Measurements from ENCODE around the gene ZDHHC14. TPM values are rescaled to one million over a fixed set of nuclear protein-coding genes. Genes with fewer than 3 reads are reported as not detected.
A peak's percentile ranks its signal among the peaks of the same experiment; 100 is the strongest.
"Not testable (repeated sequence)": the region's sequence is repeated elsewhere in the genome, so short reads cannot be mapped to it uniquely, and the experiment has no call there.

Gene ZDHHC14
- total RNA-seq, 1 donor from 2014 or later = 1.8 TPM

DNA sequence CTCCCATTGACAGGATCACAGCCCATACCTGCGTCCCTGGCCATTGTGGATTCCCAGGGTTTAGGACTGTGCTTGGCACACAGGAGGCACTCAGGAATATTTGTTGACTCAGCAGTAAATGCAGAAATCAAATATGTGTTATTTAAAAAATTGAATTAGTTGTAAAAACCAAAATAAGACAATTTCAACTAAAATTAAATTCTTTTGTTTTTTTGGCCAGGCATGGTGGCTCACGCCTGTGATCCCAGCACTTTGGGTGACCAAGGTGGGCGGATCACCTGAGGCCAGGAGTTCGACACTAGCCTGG, 85.3 kb downstream of the ZDHHC14 start:
- H3K4me3 ChIP-seq (ENCODE audit: low read depth, low read length) = no peak overlapping the region
- TF ChIP-seq, protein P1, sequence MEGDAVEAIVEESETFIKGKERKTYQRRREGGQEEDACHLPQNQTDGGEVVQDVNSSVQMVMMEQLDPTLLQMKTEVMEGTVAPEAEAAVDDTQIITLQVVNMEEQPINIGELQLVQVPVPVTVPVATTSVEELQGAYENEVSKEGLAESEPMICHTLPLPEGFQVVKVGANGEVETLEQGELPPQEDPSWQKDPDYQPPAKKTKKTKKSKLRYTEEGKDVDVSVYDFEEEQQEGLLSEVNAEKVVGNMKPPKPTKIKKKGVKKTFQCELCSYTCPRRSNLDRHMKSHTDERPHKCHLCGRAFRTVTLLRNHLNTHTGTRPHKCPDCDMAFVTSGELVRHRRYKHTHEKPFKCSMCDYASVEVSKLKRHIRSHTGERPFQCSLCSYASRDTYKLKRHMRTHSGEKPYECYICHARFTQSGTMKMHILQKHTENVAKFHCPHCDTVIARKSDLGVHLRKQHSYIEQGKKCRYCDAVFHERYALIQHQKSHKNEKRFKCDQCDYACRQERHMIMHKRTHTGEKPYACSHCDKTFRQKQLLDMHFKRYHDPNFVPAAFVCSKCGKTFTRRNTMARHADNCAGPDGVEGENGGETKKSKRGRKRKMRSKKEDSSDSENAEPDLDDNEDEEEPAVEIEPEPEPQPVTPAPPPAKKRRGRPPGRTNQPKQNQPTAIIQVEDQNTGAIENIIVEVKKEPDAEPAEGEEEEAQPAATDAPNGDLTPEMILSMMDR (IDR thresholded peaks at IDR 0.05; ENCODE audit: insufficient read depth, low read length, severe bottlenecking) = no peak
- no peak for FAIRE-seq
- no peaks in the 10 kb centered on the region for H3K36me3 ChIP-seq (ENCODE audit: control insufficient read depth, insufficient read depth, low read length)
- DNase-seq (ENCODE audit: low read depth) = no peak
- no peaks in the 10 kb centered on the region for H3K27me3 ChIP-seq (ENCODE audit: control insufficient read depth, insufficient read depth, low read length)

DNA sequence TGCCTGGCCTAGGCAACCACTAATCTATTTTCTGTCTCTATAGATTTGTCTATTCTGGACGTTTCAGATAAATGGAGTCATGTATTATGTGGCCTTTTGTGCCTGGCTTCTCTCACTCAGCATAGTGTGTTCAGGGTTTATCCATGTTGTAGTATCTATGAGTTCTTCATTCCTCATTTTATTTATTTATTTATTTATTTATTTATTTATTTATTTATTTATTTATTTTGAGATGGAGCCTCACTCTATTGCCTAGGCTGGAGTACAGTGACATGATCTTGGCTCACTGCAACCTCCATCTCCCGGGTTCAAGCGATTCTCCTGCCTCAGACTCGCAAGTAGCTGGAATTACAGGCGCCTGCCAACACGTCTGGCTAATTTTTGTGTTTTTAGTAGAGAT, 86.3 kb downstream of the ZDHHC14 start:
- H3K4me3 ChIP-seq (ENCODE audit: low read depth, low read length); DNase-seq (ENCODE audit: low read depth); FAIRE-seq; H3K36me3 ChIP-seq (ENCODE audit: control insufficient read depth, insufficient read depth, low read length); H3K27me3 ChIP-seq (ENCODE audit: control insufficient read depth, insufficient read depth, low read length): not testable (repeated sequence)

DNA sequence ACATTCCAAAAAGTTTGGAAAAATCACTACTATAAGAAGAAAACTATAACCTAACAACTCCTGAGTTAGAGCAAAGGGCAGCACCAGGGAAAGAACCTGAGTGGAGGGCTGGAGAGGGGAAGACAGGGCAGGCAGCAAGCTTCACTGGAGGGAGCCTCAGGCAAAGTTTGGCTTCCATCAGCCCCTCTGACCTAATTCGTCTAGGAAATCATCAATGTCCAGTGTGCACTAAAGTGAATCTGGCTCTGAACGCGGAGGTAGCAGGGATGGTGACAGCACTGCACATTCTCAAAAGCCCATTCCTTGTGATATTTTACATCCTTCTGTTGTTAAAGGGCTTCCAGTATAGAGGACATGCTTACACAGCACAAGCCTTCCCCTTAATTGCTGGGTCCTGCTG, 87.1 kb downstream of the ZDHHC14 start:
- no peak overlapping the region for H3K4me3 ChIP-seq (ENCODE audit: low read depth, low read length)
- DNase-seq (ENCODE audit: low read depth) = no peak
- FAIRE-seq = no peak
- no peaks in the 10 kb centered on the region for H3K27me3 ChIP-seq (ENCODE audit: control insufficient read depth, insufficient read depth, low read length)
- no peaks in the 10 kb centered on the region for H3K36me3 ChIP-seq (ENCODE audit: control insufficient read depth, insufficient read depth, low read length)
- TF ChIP-seq, protein P1 (IDR thresholded peaks at IDR 0.05; ENCODE audit: insufficient read depth, low read length, severe bottlenecking) = no peak

DNA sequence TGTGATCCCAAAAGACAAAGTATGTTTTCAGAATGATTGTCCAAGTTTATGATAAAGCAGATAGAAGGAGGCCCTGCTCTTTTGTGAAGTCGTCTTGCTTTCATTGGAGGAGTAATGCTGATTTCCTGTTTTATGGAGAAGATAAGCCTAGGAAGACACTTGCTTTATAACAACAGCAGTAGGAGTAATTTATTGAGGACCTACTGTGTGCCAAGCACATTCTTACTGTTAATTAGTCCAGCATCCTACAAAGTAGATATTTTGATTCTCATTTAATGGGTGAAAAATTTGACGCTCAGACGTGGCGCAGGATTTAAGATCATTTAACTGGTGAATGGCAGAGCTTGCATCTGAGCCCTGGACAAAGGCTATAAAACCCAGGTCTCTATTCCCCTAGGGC, 87.6 kb downstream of the ZDHHC14 start:
- Histone ChIP-seq H3K4me3 (ENCODE audit: low read depth, low read length) (no peak overlapping the region), H3K27me3 (ENCODE audit: control insufficient read depth, insufficient read depth, low read length) (no peaks in the 10 kb centered on the region), H3K36me3 (ENCODE audit: control insufficient read depth, insufficient read depth, low read length) (no peaks in the 10 kb centered on the region)
- TF ChIP-seq, protein P1 (IDR thresholded peaks at IDR 0.05; ENCODE audit: insufficient read depth, low read length, severe bottlenecking) = no peak
- FAIRE-seq (no peak), DNase-seq (ENCODE audit: low read depth) (no peak)

DNA sequence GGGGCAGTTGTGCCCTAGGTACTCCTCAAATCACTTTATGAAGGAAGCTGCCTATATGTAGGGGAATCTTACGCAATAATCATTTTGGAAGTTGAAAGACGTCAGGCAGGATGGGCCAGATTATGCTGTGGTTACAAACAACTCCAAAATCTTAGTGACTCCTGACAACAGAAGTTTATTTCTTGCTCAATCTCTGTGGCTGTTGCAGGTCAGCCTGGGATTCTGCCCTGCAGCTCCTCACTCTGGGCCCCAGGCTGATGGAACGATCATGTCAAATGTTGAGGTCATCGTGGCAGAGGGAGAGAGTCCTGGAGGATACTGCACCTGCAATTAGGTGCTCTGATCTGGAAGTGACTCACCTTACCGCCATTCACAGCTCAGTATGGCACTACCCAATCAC, 88.4 kb downstream of the ZDHHC14 start:
- no peak overlapping the region for H3K4me3 ChIP-seq (ENCODE audit: low read depth, low read length)
- no peak for FAIRE-seq
- TF ChIP-seq, protein P1 (IDR thresholded peaks at IDR 0.05; ENCODE audit: insufficient read depth, low read length, severe bottlenecking) = no peak
- H3K36me3 ChIP-seq (ENCODE audit: control insufficient read depth, insufficient read depth, low read length) = no peaks in the 10 kb centered on the region
- H3K27me3 ChIP-seq (ENCODE audit: control insufficient read depth, insufficient read depth, low read length) = no peaks in the 10 kb centered on the region
- peak; percentile 15 for DNase-seq (ENCODE audit: low read depth)

DNA sequence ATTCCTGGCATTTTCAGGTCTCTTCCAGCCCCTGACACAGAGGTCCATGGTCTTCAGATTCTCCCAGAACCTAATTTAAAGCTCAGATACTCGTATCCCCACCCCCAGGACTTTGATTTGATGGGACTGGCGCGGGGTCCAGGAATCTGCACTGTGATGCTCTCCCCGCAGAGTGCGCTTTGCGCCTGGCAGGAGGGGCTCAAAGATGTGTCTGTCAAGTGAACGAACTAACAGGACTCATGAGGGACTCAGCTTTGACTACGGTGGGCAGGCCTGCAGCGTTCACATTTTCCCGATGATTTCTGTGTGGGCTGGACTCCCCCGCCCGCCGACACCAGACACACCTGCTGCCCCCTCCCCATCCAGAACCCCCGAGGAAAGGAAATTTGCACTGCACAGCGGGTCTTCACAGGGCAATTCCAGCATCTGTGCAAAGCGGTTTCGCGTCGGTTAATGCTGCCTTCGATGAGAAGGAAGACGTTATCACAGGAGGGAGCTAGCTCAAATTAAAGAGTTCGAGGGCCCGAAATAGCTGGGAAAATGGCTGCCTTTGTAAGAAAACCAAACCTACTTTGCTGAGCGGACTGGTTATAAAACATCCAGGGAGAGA, 90.2 kb downstream of the ZDHHC14 start:
- Histone ChIP-seq H3K4me3 (ENCODE audit: low read depth, low read length) (no peak overlapping the region), H3K27me3 (ENCODE audit: control insufficient read depth, insufficient read depth, low read length) (no peaks in the 10 kb centered on the region), H3K36me3 (ENCODE audit: control insufficient read depth, insufficient read depth, low read length) (no peaks in the 10 kb centered on the region)
- TF ChIP-seq, protein P1 (IDR thresholded peaks at IDR 0.05; ENCODE audit: insufficient read depth, low read length, severe bottlenecking) = no peak
- DNase-seq (ENCODE audit: low read depth) (no peak), FAIRE-seq (no peak)

All from bronchial epithelial cell (primary cell).